Upper lobe of left lung (tissue), 6 donors: ENCODE results near the gene ANKRD11. TPM values are rescaled to one million over a fixed set of nuclear protein-coding genes. Genes with fewer than 3 reads are reported as not detected.
A peak's percentile ranks its signal among the peaks of the same experiment; 100 is the strongest.
"Not testable (repeated sequence)": the region's sequence is repeated elsewhere in the genome, so short reads cannot be mapped to it uniquely, and the experiment has no call there.

Experiments
- ATAC-seq, 2 donors: fragments of 200-7000 bp; cut with Tn5 transposase; one replicate each; pipeline ENCODE4 v1.9.1; 2022; ENCODE audit warnings: mild to moderate bottlenecking in 2 of 2, moderate library complexity in 2 of 2; ENCODE audit not compliant: low FRiP score in 2 of 2
- DNase-seq, 2 donors: peaks; one replicate each; pipeline ENCODE4 v3.0.0-alpha.2; 2019 to 2020
- H3K27ac ChIP-seq, 4 donors: fragments of 200-600 bp; sonication (generic); one replicate each; pipeline ENCODE4 v1.5.1; 2016 to 2019
- H3K27me3 ChIP-seq, 4 donors: fragments of 200-600 bp; sonication (generic); one replicate each; pipeline ENCODE4 v1.5.1; 2017 to 2019
- H3K36me3 ChIP-seq, 4 donors: fragments of 200-600 bp; sonication (generic); one replicate each; pipeline ENCODE4 v1.5.1; 2016 to 2019
- H3K4me1 ChIP-seq, 4 donors: fragments of 200-600 bp; sonication (generic); one replicate each; pipeline ENCODE4 v1.5.1; 2018 to 2019
- H3K4me3 ChIP-seq, 4 donors: fragments of 200-600 bp; sonication (generic); one replicate each; pipeline ENCODE4 v1.5.1; 2017 to 2019; ENCODE audit warnings: mild to moderate bottlenecking in 2 of 4, moderate library complexity in 1 of 4
- H3K9me3 ChIP-seq, 4 donors: fragments of 200-600 bp; sonication (generic); one replicate each; pipeline ENCODE4 v1.5.1; 2018 to 2019
- EP300 ChIP-seq, 4 donors: sonication (generic); formaldehyde crosslinking; IDR thresholded peaks; one replicate each; pipeline ENCODE4 v1.5.1; 2017; ENCODE audit warnings: antibody characterized with exemption in 4 of 4, control low read depth in 2 of 4
- POLR2A ChIP-seq, 4 donors: fragments of 450-650 bp; IDR thresholded peaks; one replicate each; pipeline ENCODE4 v1.5.1; 2016 to 2017; ENCODE audit warnings: antibody characterized with exemption in 4 of 4, mild to moderate bottlenecking in 2 of 4
- POLR2AphosphoS5 ChIP-seq, 2 donors: sonication (generic); formaldehyde crosslinking; IDR thresholded peaks; one replicate each; pipeline ENCODE4 v1.5.1; 2017; ENCODE audit warnings: antibody characterized with exemption in 2 of 2
- WGBS, 2 donors: methylation state at CpG; one replicate each; pipeline ENCODE4 v1.1.5; 2017 to 2018; 5-methylcytosine and 5-hydroxymethylcytosine counted together
- total RNA-seq, 6 donors: library from RNA; depleted of rRNA in 4 of 6; stranded (reverse); fragments of >200 nt in 4 of 6; gene quantifications; one replicate each; pipeline versions ENCODE4 v1.1.0 to v1.2.1, GENCODE V29; 2016 to 2021
- TF ChIP-seq, protein P1 (sequence below), 6 experiments: fragments of 450-650 bp in 4 of 6; fragments of 200-600 bp in 2 of 6; sonication (generic) in 2 of 6; IDR thresholded peaks; one replicate each; pipeline ENCODE4 v1.5.1; 2016 to 2019; ENCODE audit warnings: antibody characterized with exemption in 6 of 6
- donor health status: DM: no; HTN: no; CAD: no; lungs with moderate emphysema.
- donor health status: DM: no; HTN: yes; CAD: no; lungs with severe emphysema.

The ANKRD11 gene
- total RNA-seq, 6 donors from 2014 or later = 92.4 to 313 (median 134) TPM

DNA sequence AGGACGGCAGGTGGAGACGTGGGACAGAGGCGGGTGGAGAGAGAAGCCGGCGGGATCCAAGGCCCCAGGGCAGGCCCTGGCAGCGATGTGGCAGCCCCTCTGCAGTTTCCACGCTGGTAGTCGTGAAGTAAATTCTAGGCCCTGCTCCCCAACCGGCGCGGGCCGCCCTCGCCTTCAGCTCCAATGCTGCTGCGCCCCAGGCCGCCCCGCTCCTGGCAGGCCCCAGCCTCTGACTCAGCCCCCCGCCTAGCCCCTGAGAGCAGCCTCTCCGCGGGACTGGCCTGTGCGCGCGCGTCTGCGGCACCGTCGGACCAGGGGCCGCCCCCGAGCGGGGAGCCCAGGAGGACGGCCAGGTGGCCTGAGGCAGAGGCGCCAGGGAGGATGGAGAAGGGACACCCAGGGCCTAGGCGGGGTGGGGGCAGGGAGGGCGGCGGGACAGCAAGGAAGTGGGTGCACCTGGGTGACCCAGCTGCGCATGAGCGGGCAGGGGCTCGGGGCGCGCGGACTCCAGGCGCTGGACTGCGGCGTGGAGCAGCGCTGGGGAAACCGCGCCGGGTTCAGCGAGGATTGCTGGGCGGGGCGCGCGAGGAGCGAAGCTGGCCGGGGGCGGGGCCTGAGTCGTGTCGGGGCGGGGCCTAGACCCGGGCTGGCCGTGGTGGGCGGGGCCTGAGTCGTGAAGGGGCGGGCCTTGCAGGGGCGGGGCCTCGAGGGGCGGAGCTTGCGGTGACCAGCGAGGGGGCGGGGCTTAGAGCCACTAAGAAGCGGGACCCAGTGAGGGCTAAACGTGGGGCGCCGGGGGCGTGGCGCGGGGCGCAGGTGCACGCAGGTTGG is 243.2 kb downstream of the ANKRD11 start:
- Histone ChIP-seq H3K4me1 (peaks cover 9 to 34% (median 19%) of the 10 kb centered on the region in 4 donors), H3K27me3 (no peaks in the 10 kb centered on the region), H3K9me3 (peaks cover 0 to 5% (median 0%) of the 10 kb centered on the region in 4 donors), H3K4me3 (peak overlapping the region; percentile 34 to 63 (median 60)), H3K36me3 (no peaks in the 10 kb centered on the region), H3K27ac (peak overlapping the region; percentile 71 to 84 (median 82))
- 3 to 5% methylated on average over 18 to 68 of the region's 78 CpGs for WGBS, 2 donors
- ATAC-seq (peak; percentile 97 to 99), DNase-seq (peak; percentile 94 to 99)
- TF ChIP-seq POLR2A (IDR thresholded peaks at IDR 0.05) (peak in 1 of 4 donors; percentile 48), POLR2AphosphoS5 (IDR thresholded peaks at IDR 0.05) (no peak)

DNA sequence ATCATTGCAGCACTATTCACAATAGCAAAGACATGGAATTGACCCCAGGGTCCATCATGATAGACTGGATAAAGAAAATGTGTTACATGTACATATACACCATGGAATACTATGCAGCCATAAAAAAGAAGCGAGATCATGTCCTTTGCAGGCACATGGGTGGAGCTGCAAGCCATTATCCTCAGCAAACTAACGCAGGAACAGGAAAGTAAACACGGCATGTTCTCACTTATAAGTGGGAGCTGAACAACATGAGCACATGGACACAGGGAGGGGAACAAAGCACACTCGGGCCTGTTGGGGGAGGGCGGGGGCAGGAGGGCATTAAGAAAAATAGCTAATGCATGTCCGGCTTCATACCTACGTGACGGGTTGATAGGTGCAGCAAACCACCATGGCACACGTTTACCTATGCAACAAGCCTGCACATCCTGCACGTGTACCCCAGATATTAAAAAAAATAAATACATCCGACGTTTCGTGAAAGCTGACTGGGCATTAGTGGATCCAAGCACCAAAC is 243.9 kb downstream of the ANKRD11 start:
- ATAC-seq = no peak
- peak in 1 of 2 donors; percentile 64 for DNase-seq
- 45 to 49% methylated on average over 13 of the region's 13 CpGs for WGBS, 2 donors
- no peaks in the 10 kb centered on the region for H3K36me3 ChIP-seq
- peaks cover 14 to 38% (median 22%) of the 10 kb centered on the region in 4 donors for H3K4me1 ChIP-seq
- H3K4me3 ChIP-seq = peak overlapping the region in 3 of 4 donors; percentile 57 to 63 (median 62)
- peaks cover 0 to 5% (median 0%) of the 10 kb centered on the region in 4 donors for H3K9me3 ChIP-seq
- peak overlapping the region; percentile 71 to 84 (median 82) for H3K27ac ChIP-seq
- peak in 1 of 4 donors; percentile 71 for TF ChIP-seq EP300 (IDR thresholded peaks at IDR 0.05)
- no peak for TF ChIP-seq POLR2A (IDR thresholded peaks at IDR 0.05)
- peak in 1 of 2 donors; percentile 28 for TF ChIP-seq POLR2AphosphoS5 (IDR thresholded peaks at IDR 0.05)
- no peaks in the 10 kb centered on the region for H3K27me3 ChIP-seq

DNA sequence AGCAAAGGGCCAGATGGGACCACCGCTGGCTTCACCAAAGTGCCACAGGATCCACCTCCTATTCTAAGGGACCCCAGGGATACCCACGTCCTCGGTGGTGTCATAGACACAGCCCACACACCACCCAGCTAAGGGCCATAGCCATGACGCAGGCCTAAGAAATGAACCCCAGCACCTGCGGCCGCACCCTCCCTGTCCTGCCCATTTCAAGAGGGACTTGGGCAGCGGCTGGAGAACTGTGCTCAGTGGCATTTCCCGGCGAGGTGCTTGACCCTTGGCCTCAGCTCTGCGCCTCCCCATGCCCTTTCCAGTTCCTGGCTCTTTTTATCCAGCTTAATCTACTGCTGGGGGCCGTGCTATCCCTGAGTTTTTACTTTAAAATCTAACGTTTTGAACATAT is 245.6 kb downstream of the ANKRD11 start:
- H3K36me3 ChIP-seq = no peaks in the 10 kb centered on the region
- peak overlapping the region; percentile 53 to 86 (median 70) for H3K27ac ChIP-seq
- ATAC-seq = peak in 1 of 2 donors; percentile 83
- TF ChIP-seq, protein P1, sequence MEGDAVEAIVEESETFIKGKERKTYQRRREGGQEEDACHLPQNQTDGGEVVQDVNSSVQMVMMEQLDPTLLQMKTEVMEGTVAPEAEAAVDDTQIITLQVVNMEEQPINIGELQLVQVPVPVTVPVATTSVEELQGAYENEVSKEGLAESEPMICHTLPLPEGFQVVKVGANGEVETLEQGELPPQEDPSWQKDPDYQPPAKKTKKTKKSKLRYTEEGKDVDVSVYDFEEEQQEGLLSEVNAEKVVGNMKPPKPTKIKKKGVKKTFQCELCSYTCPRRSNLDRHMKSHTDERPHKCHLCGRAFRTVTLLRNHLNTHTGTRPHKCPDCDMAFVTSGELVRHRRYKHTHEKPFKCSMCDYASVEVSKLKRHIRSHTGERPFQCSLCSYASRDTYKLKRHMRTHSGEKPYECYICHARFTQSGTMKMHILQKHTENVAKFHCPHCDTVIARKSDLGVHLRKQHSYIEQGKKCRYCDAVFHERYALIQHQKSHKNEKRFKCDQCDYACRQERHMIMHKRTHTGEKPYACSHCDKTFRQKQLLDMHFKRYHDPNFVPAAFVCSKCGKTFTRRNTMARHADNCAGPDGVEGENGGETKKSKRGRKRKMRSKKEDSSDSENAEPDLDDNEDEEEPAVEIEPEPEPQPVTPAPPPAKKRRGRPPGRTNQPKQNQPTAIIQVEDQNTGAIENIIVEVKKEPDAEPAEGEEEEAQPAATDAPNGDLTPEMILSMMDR (IDR thresholded peaks at IDR 0.05) = no peak
- TF ChIP-seq POLR2A (IDR thresholded peaks at IDR 0.05) (peak in 1 of 4 donors; percentile 36), POLR2AphosphoS5 (IDR thresholded peaks at IDR 0.05) (peak; percentile 56 to 73), EP300 (IDR thresholded peaks at IDR 0.05) (peak in 3 of 4 donors; percentile 50 to 96 (median 72))
- H3K4me3 ChIP-seq = no peak overlapping the region
- WGBS, 2 donors = 63 to 66% methylated on average over 11 to 12 of the region's 12 CpGs
- H3K27me3 ChIP-seq = no peaks in the 10 kb centered on the region
- peaks cover 0 to 5% (median 0%) of the 10 kb centered on the region in 4 donors for H3K9me3 ChIP-seq
- peak; percentile 72 to 89 for DNase-seq
- peaks cover 20 to 42% (median 32%) of the 10 kb centered on the region in 4 donors for H3K4me1 ChIP-seq

DNA sequence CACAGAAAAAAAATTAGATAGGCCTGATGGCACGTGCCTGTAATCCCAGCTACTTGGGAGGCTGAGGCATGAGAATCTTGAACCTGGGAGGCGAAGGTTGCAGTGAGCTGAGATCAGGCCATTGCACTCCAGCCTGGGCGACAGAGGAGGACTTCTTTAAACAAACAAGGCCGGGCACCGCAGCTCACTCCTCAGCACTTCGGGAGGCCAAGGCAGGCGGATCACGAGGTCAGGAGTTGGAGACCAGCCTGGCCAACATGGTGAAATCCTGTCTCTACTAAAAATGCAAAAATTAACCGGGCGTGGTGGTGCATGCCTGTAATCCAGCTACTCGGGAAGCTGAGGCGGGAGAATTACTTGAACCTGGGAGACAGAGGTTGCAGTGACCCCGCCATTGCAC is 246.1 kb downstream of the ANKRD11 start:
- 62 to 75% methylated on average over 6 to 13 of the region's 13 CpGs for WGBS, 2 donors
- DNase-seq = peak in 1 of 2 donors; percentile 46
- H3K27ac ChIP-seq = peak overlapping the region; percentile 53 to 86 (median 70)

DNA sequence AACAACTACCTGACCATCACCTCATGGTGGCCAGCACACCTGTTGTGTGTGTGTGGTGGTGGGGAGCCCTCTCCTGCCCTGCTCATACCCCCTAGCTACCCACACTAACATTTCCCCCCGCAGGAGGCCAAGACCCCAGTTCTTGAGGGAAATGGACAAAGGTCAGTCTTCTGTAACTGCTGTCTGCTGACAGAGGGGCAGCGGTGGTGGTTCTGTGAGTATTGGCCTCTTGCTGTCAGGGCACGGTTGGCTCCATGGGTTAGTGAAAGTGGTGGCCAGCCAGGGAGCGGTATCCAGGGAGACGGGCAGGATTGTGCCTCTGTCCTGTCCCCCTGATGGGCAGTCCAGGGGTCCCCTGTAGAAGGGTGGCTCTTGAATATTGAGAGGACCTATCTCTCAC is 246.7 kb downstream of the ANKRD11 start:
- Histone ChIP-seq H3K36me3 (no peaks in the 10 kb centered on the region), H3K9me3 (peaks cover 0 to 3% (median 0%) of the 10 kb centered on the region in 4 donors), H3K27me3 (no peaks in the 10 kb centered on the region), H3K4me3 (no peak overlapping the region), H3K27ac (peak overlapping the region; percentile 53 to 86 (median 70)), H3K4me1 (peaks cover 20 to 42% (median 32%) of the 10 kb centered on the region in 4 donors)
- DNase-seq = no peak
- TF ChIP-seq EP300 (IDR thresholded peaks at IDR 0.05) = no peak
- no peak for TF ChIP-seq POLR2A (IDR thresholded peaks at IDR 0.05)
- TF ChIP-seq, protein P1 (IDR thresholded peaks at IDR 0.05) = no peak
- TF ChIP-seq POLR2AphosphoS5 (IDR thresholded peaks at IDR 0.05) = no peak
- no peak for ATAC-seq
- WGBS, 2 donors = 81 to 100% methylated on average over 1 to 3 of the region's 5 CpGs

More for the DNA sequence above, 246.1 kb downstream of the ANKRD11 start:
- not testable (repeated sequence) for H3K27me3 ChIP-seq, H3K36me3 ChIP-seq, ATAC-seq, H3K4me3 ChIP-seq, H3K9me3 ChIP-seq
- peaks cover 20 to 42% (median 32%) of the 10 kb centered on the region in 4 donors for H3K4me1 ChIP-seq

DNA sequence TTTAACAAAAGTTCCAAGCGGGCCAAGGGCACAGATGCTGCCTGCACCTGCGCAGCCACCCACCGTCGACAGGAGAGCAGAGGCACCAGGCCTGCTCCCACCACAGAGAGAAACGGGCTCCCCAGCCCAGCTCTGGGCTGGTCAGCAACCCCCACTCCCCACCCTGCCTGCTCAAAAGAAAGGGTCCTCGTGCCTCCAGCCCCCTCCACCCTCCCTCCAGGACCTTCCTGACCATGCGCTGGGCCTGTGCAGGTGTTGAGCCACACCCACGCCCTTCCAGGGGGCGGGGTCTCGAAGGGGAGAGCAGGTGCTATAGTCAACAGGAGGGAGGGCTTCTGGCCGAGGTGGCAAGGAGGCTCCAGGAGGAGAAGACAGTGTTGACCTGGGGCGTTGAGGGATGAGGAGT is 247.6 kb downstream of the ANKRD11 start:
- ATAC-seq (no peak), DNase-seq (peak in 1 of 2 donors; percentile 32)
- Histone ChIP-seq H3K27ac (peak overlapping the region in 1 of 4 donors; percentile 86), H3K27me3 (no peaks in the 10 kb centered on the region), H3K4me3 (no peak overlapping the region), H3K4me1 (peaks cover 17 to 38% (median 29%) of the 10 kb centered on the region in 4 donors), H3K9me3 (no peaks in the 10 kb centered on the region), H3K36me3 (no peaks in the 10 kb centered on the region)
- TF ChIP-seq EP300 (IDR thresholded peaks at IDR 0.05) (no peak), POLR2A (IDR thresholded peaks at IDR 0.05) (no peak), POLR2AphosphoS5 (IDR thresholded peaks at IDR 0.05) (no peak)
- TF ChIP-seq, protein P1 (IDR thresholded peaks at IDR 0.05) = no peak
- WGBS, 2 donors = 45 to 61% methylated on average over 4 to 11 of the region's 12 CpGs
